Measurements from ENCODE around the gene EPAS1. TPM values are rescaled to one million over a fixed set of nuclear protein-coding genes. Genes with fewer than 3 reads are reported as not detected.
A peak's percentile ranks its signal among the peaks of the same experiment; 100 is the strongest.

Gene EPAS1
- total and polyA plus RNA-seq, 12 donors = 112 to 415 (median 201) TPM

- 77 to 87% methylated on average over 3 of the region's 3 CpGs for WGBS, 2 donors
- intact Hi-C loops (cut with DNase I) = loop anchor here in 2 of 10 donors (5.0 kb wide), 2 partner anchors 33 to 292 kb away; no protein-coding TSS in a partner anchor
- Histone ChIP-seq H3K27me3 (no peaks in the 10 kb centered on the region), H3K9me3 (no peaks in the 10 kb centered on the region), H3K4me3 (no peak overlapping the region), H3K4me1 (peaks cover 34 to 100% (median 94%) of the 10 kb centered on the region in 9 donors), H3K36me3 (peaks cover 0 to 11% (median 0%) of the 10 kb centered on the region in 9 donors), H3K27ac (peak overlapping the region in 6 of 10 donors; percentile 7 to 99 (median 42))
- TF ChIP-seq, protein P1, sequence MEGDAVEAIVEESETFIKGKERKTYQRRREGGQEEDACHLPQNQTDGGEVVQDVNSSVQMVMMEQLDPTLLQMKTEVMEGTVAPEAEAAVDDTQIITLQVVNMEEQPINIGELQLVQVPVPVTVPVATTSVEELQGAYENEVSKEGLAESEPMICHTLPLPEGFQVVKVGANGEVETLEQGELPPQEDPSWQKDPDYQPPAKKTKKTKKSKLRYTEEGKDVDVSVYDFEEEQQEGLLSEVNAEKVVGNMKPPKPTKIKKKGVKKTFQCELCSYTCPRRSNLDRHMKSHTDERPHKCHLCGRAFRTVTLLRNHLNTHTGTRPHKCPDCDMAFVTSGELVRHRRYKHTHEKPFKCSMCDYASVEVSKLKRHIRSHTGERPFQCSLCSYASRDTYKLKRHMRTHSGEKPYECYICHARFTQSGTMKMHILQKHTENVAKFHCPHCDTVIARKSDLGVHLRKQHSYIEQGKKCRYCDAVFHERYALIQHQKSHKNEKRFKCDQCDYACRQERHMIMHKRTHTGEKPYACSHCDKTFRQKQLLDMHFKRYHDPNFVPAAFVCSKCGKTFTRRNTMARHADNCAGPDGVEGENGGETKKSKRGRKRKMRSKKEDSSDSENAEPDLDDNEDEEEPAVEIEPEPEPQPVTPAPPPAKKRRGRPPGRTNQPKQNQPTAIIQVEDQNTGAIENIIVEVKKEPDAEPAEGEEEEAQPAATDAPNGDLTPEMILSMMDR (IDR thresholded peaks at IDR 0.05) = no peak
- no peak for DNase-seq
- ATAC-seq = no peak
Observed at GRCh38 chr2:46318579-46319460, 21.6 kb downstream of the EPAS1 start.

DNA sequence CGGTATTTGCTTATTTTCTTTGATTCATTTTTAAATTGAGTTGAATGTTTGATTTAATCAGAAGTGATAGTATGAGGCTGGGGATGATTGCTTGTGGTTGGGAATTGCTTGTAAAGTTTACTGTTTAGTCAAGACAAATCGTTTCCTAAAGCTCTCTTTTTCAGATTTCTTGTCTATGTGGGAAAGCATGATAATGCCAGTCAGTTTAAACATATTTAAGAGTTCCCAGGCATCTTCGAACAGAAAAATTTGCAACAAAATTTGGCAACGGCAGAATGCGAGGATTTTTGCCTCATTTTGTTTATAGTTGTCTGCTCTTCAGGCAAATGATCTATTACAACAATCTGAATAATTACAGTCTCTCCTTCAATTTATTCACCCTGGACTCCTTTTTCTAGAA lies 22.5 kb downstream of the EPAS1 start:
- 62 to 72% methylated on average over 5 of the region's 5 CpGs for WGBS, 2 donors
- intact Hi-C loops (cut with DNase I) = loop anchor here in 2 of 10 donors (5.0 kb wide), 2 partner anchors 33 to 292 kb away; no protein-coding TSS in a partner anchor
- H3K27me3 ChIP-seq = no peaks in the 10 kb centered on the region
- H3K4me3 ChIP-seq = peak overlapping the region in 4 of 10 donors; percentile 2 to 12 (median 8)
- TF ChIP-seq, protein P1 (IDR thresholded peaks at IDR 0.05) = no peak
- peaks cover 0 to 11% (median 0%) of the 10 kb centered on the region in 9 donors for H3K36me3 ChIP-seq
- peak overlapping the region in 8 of 10 donors; percentile 9 to 99 (median 38) for H3K27ac ChIP-seq
- peaks cover 28 to 100% (median 94%) of the 10 kb centered on the region in 9 donors for H3K4me1 ChIP-seq
- no peak for ATAC-seq
- H3K9me3 ChIP-seq = no peaks in the 10 kb centered on the region
- no peak for DNase-seq

DNA sequence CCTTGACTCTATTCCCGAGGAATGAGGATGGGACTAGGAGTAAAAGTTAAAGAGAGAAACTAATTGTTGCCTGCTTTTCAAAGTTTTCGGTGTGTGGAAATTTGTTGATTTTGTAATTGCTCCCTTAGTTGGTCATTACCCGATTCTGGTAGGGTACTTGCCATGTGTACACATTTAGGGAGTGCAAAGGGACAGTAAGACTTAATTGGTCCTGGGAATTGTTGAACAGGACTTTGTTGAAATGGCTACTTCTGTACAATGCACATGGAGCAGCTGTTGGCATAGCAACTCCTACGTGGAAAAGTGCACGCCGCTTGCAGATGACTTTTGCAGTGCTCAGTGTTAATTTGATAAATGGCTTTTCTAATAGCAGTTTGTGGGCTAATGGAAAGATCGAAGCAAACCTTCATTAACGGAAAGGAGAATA lies 22.9 kb downstream of the EPAS1 start:
- no peaks in the 10 kb centered on the region for H3K9me3 ChIP-seq
- WGBS, 2 donors = 47 to 53% methylated on average over 8 of the region's 8 CpGs
- ATAC-seq (no peak), DNase-seq (no peak)
- TF ChIP-seq, protein P1 (IDR thresholded peaks at IDR 0.05) = no peak
- H3K36me3 ChIP-seq = peaks cover 0 to 11% (median 0%) of the 10 kb centered on the region in 9 donors
- peaks cover 28 to 100% (median 94%) of the 10 kb centered on the region in 9 donors for H3K4me1 ChIP-seq
- H3K27ac ChIP-seq = peak overlapping the region in 8 of 10 donors; percentile 9 to 99 (median 38)
- intact Hi-C loops (cut with DNase I) = no loop called here
- H3K27me3 ChIP-seq = no peaks in the 10 kb centered on the region
- peak overlapping the region in 4 of 10 donors; percentile 2 to 12 (median 8) for H3K4me3 ChIP-seq

DNA sequence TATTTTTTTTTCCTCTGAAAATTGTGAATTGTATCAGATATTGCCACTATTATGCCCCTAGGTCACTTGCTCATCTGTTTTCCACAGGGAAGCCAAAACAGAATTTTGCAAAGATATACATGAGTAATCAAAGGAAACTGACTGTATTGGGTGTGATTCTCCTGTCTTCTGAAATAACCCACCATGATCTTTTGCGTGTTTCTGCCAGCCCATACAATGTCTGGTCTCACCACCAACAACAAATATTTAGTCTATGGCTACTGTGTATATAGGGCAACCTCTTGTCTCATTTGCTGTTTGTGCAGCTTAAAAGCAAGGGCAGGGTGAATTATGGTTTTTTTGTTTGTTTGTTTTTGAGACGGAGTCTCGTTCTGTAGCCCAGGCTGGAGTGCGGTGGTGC lies 26.5 kb downstream of the EPAS1 start:
- Histone ChIP-seq H3K9me3 (no peaks in the 10 kb centered on the region), H3K36me3 (peaks cover 0 to 13% (median 0%) of the 10 kb centered on the region in 9 donors), H3K27ac (peak overlapping the region in 1 of 10 donors; percentile 91), H3K4me1 (peaks cover 35 to 100% (median 97%) of the 10 kb centered on the region in 9 donors), H3K4me3 (no peak overlapping the region), H3K27me3 (no peaks in the 10 kb centered on the region)
- 74 to 82% methylated on average over 4 of the region's 4 CpGs for whole genome bisulfite sequencing, 2 donors
- TF ChIP-seq, protein P1 (IDR thresholded peaks at IDR 0.05) = no peak
- intact Hi-C loops (cut with DNase I) = no loop called here
- no peak for DNase-seq
- ATAC-seq = no peak

Measured in heart right ventricle (tissue), 16 donors.